OCI-LY7 (cell line): ENCODE results near the gene TOMM20. TPM values are rescaled to one million over a fixed set of nuclear protein-coding genes. Genes with fewer than 3 reads are reported as not detected.

Experiments
- BruUV-seq: library from RNA; stranded (reverse); fragments of 400-500 nt; replicated peaks from 2 replicates; lab custom pipeline; 2021; lab: Mats Ljungman, UMichigan
- CTCF ChIA-PET: fragments of 300-600 bp; sonication (Branson Sonifier 250); formaldehyde crosslinking; loops from one replicate; lab custom pipeline; 2022; ENCODE audit warnings: antibody characterized with exemption; ENCODE audit not compliant: unreplicated experiment; lab: Charles Lee
- POLR2A ChIA-PET: fragments of 300-600 bp; sonication (Branson Sonifier 250); formaldehyde crosslinking; loops from one replicate; lab custom pipeline; 2022; ENCODE audit warnings: antibody characterized with exemption; lab: Charles Lee
- DNase-seq: peaks from one replicate; pipeline ENCODE4 v3.0.0-alpha.2; 2015; ENCODE audit warnings: low spot score
- H2AFZ ChIP-seq: fragments of 200-600 bp; sonication (generic), shearing (Covaris generic); 2 replicates; pipeline ENCODE4 v1.6.1; 2014; ENCODE audit warnings: mild to moderate bottlenecking, antibody characterized with exemption, low read length, moderate library complexity
- H3K27ac ChIP-seq: fragments of 200-600 bp; sonication (generic); 2 replicates; pipeline ENCODE4 v1.5.1; 2014; ENCODE audit warnings: mixed run types, low read depth, mild to moderate bottlenecking, moderate library complexity, low read length, inconsistent platforms; ENCODE audit not compliant: poor library complexity, severe bottlenecking
- H3K36me3 ChIP-seq: fragments of 200-600 bp; sonication (generic); 2 replicates; pipeline ENCODE4 v1.6.1; 2014; ENCODE audit warnings: mild to moderate bottlenecking, antibody characterized with exemption, low read length, moderate library complexity, mixed read lengths; ENCODE audit not compliant: insufficient read depth
- H3K4me1 ChIP-seq: fragments of 200-600 bp; sonication (generic); 2 replicates; pipeline ENCODE4 v1.5.1; 2014; ENCODE audit warnings: mild to moderate bottlenecking, low read length; ENCODE audit not compliant: insufficient read depth, poor library complexity, severe bottlenecking
- H3K4me2 ChIP-seq: fragments of 200-600 bp; sonication (generic); 2 replicates; pipeline ENCODE4 v1.6.1; 2014; ENCODE audit warnings: mild to moderate bottlenecking, low read length
- H3K4me3 ChIP-seq: fragments of 200-600 bp; sonication (generic); 2 replicates; pipeline ENCODE4 v1.5.1; 2014; ENCODE audit warnings: mild to moderate bottlenecking, low read depth, low read length; ENCODE audit not compliant: poor library complexity, severe bottlenecking
- H3K79me2 ChIP-seq: fragments of 200-600 bp; sonication (generic); 2 replicates; pipeline ENCODE4 v1.6.1; 2016; ENCODE audit warnings: low read depth, mild to moderate bottlenecking, low read length, moderate library complexity, mixed read lengths; ENCODE audit not compliant: insufficient read depth
- H3K9me2 ChIP-seq: fragments of 200-600 bp; sonication (generic); 2 replicates; pipeline ENCODE4 v1.6.1; 2016; ENCODE audit warnings: mild to moderate bottlenecking, low read length, mixed read lengths; ENCODE audit not compliant: insufficient read depth
- H3K9me3 ChIP-seq: fragments of 200-600 bp; sonication (generic); 2 replicates; pipeline ENCODE4 v1.6.1; 2014; ENCODE audit warnings: mild to moderate bottlenecking, mixed run types, low read length, mixed read lengths
- H4K20me1 ChIP-seq: fragments of 200-600 bp; sonication (generic); 2 replicates; pipeline ENCODE4 v1.6.1; 2014; ENCODE audit warnings: mild to moderate bottlenecking, antibody characterized with exemption, low read length, moderate library complexity, mixed read lengths; ENCODE audit not compliant: insufficient read depth
- EZH2phosphoT487 ChIP-seq: fragments of 200-600 bp; sonication (generic); IDR thresholded peaks from 2 replicates; pipeline ENCODE4 v1.6.1; 2018; ENCODE audit warnings: low read depth, borderline replicate concordance, mild to moderate bottlenecking, mixed run types, antibody characterized with exemption, low read length, moderate library complexity, mixed read lengths
- intact Hi-C: fragments of 100-400 bp; cut with micrococcal nuclease; formaldehyde crosslinking; loops from one replicate; pipeline ENCODE4 v1.10.0; 2022; ENCODE audit not compliant: unreplicated experiment
- total RNA-seq, 2 experiments: library from RNA; depleted of rRNA in 1 of 2; stranded (reverse); fragments of >200 nt in 1 of 2; shearing (Covaris generic) in 1 of 2; gene quantifications; 2 replicates each; pipeline ENCODE4 v1.2.3, GENCODE V29; 2014 to 2022
- TF ChIP-seq, protein P1 (sequence below): fragments of 200-600 bp; sonication (generic); conservative IDR thresholded peaks from 2 replicates; pipeline ENCODE4 v1.5.1; 2014; ENCODE audit warnings: mild to moderate bottlenecking, antibody characterized with exemption, low read length, moderate library complexity, mixed read lengths

TOMM20 gene
- total RNA-seq, 2 experiments from 2014 or later = 76.7 to 133 TPM

DNA sequence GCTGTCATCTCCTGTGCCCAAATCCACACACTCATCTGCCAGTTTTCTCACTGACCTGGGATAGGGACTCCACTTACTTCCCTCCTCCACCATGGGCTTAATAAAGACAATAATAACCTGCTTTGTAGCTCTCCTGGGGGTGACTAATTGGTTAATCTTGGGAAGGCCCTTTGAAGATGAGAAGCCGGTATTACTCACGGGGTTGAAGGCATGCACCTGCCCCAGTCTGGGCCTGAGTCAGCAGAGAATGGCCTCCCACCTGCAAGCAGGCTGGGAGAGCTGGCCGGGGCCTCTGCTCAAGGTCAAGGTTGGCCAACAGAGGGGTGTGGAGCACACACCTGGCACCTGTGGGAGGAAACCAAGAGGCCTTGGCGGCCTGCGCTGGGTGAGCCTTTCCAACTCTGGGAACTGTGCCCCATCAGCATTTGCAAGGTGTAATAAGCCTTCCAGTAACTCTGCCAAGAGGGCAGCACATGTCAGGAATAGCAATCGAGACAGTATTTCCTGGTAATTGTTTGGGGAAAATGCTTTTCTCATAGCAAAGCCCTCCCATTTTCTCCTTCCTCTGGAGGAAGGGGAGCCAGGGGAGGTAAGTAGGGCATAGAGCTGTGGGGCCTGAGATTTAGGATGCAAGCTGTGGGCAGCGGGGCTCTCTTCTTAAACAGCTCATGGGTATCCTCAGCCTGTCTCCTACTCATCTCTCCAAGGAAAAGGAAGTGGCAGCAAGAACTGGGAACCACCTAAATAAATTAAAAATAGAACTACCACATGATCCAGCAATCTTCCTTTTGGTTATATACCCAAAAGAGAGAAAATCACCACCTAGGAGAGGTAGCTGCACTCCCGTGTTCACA is 49.0 kb downstream of the TOMM20 start:
- no peaks in the 10 kb centered on the region for H3K9me2 ChIP-seq
- no peaks in the 10 kb centered on the region for H3K36me3 ChIP-seq
- no peak for TF ChIP-seq EZH2phosphoT487
- TF ChIP-seq, protein P1, sequence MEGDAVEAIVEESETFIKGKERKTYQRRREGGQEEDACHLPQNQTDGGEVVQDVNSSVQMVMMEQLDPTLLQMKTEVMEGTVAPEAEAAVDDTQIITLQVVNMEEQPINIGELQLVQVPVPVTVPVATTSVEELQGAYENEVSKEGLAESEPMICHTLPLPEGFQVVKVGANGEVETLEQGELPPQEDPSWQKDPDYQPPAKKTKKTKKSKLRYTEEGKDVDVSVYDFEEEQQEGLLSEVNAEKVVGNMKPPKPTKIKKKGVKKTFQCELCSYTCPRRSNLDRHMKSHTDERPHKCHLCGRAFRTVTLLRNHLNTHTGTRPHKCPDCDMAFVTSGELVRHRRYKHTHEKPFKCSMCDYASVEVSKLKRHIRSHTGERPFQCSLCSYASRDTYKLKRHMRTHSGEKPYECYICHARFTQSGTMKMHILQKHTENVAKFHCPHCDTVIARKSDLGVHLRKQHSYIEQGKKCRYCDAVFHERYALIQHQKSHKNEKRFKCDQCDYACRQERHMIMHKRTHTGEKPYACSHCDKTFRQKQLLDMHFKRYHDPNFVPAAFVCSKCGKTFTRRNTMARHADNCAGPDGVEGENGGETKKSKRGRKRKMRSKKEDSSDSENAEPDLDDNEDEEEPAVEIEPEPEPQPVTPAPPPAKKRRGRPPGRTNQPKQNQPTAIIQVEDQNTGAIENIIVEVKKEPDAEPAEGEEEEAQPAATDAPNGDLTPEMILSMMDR = no peak; the same call in 1 of the 2 replicates
- no peaks in the 10 kb centered on the region for H3K9me3 ChIP-seq
- intact Hi-C loops = loop anchor here (1.0 to 5.0 kb wide), 7 partner anchors 67 to 593 kb away; no protein-coding TSS in a partner anchor
- DNase-seq = peak; percentile 55
- peaks cover 67% of the 10 kb centered on the region for H3K4me1 ChIP-seq
- H4K20me1 ChIP-seq = no peaks in the 10 kb centered on the region
- CTCF ChIA-PET = interaction anchor here (0.5 to 1.1 kb wide), 4 partner anchors 10 to 1107 kb away, joined by 3 read pairs; no protein-coding TSS in a partner anchor
- POLR2A ChIA-PET = interaction anchor here (0.6 to 1.6 kb wide), 5 partner anchors 23 to 468 kb away, joined by 3 to 8 read pairs (median 3); no protein-coding TSS in a partner anchor
- no peak overlapping the region for H3K4me3 ChIP-seq
- peak overlapping the region; percentile 9 for H3K27ac ChIP-seq
- H3K79me2 ChIP-seq = no peaks in the 10 kb centered on the region
- no TSS peak for BruUV-seq
- peak overlapping the region; percentile 28; the same call in 1 of the 2 replicates for H2AFZ ChIP-seq
- H3K4me2 ChIP-seq = peak overlapping the region; percentile 38

DNA sequence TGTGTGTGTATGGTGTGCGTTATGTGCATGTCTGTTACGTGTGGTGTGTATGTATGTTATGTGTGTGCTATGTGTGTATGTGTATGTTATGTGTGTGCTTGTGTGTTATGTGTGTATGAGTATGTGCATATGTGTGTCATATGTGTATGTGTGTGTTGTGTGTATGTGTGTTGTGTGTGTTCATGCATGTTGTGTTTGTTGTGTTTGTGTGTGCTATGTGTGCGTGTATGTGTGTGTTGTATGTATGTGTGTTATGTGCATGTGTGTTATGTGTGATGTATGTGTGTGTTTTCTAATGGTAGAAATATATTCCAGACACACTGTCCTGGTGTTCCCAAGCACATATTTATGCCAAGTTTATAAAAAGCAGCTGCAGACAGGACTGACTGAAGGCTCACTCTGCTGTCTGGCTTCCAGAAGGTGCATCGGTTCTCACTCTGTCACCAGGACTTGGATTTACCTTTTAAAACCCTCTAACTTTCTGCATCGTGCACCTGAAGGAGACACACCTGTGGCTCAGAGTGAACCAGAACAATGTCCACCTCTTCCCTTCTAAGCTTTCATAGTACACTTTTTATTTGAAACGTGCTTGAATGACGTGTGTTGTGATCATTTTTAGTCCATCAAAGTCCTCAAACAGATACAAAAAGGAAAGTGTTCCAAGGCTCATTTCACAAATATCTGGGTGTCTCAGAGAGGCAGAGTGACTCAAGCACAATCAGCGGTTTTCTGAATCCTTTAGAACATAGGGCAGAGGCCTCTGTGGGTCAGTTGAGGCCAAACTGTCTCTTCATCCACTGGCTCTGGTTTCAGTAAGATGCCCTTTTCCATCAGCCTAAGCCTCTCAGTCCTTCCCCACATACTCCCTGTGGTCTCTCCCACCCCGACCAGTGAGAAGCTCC is 49.9 kb downstream of the TOMM20 start:
- BruUV-seq = no TSS peak
- Histone ChIP-seq H3K4me1 (peaks cover 71% of the 10 kb centered on the region), H3K79me2 (no peaks in the 10 kb centered on the region), H3K9me2 (no peaks in the 10 kb centered on the region), H4K20me1 (no peaks in the 10 kb centered on the region), H3K36me3 (no peaks in the 10 kb centered on the region), H3K9me3 (no peaks in the 10 kb centered on the region), H2AFZ (peak overlapping the region; percentile 28; the same call in 1 of the 2 replicates), H3K4me3 (no peak overlapping the region), H3K27ac (peak overlapping the region; percentile 9), H3K4me2 (peak overlapping the region; percentile 38)
- POLR2A ChIA-PET = interaction anchor here (0.6 to 1.6 kb wide), 5 partner anchors 24 to 467 kb away, joined by 3 to 8 read pairs (median 4); no protein-coding TSS in a partner anchor
- no peak for DNase-seq
- CTCF ChIA-PET = interaction anchor here (0.5 to 1.1 kb wide), 4 partner anchors 11 to 1106 kb away, joined by 3 read pairs; no protein-coding TSS in a partner anchor
- intact Hi-C loops = loop anchor here (1.0 to 2.0 kb wide), 2 partner anchors 100 to 116 kb away; no protein-coding TSS in a partner anchor
- no peak for TF ChIP-seq EZH2phosphoT487
- TF ChIP-seq, protein P1 = no peak
